NCI-H2029 treated with DMSO at 0.1 percent for 48 hours (cell line): ENCODE measurements around the gene HMCN1.
"Not testable (repeated sequence)": the region's sequence is repeated elsewhere in the genome, so short reads cannot be mapped to it uniquely, and the experiment has no call there.

Experiments
- DNase-seq: peaks from one replicate; lab custom pipeline; 2025; lab: John Stamatoyannopoulos, UW

Gene HMCN1

DNA sequence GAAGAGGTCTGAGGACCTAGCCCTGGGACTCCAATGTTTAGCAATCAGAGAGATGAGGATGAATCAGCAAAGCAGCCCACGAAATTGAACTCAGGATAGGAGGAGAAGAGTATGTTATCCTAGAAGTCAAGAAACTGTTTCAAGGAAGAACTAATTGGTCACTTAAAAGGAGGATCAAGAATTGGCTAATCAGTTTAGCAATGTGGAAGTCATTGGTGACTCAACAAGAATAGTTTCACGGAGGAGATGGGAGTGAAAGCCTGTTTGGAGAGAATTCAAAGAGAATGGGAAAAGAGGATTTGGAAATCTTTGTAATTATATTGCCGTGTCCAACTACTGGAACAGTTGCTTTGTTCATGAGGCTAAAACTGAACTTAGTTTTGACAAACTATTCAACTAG, 7.4 kb downstream of the HMCN1 start:
- no peak for DNase-seq

DNA sequence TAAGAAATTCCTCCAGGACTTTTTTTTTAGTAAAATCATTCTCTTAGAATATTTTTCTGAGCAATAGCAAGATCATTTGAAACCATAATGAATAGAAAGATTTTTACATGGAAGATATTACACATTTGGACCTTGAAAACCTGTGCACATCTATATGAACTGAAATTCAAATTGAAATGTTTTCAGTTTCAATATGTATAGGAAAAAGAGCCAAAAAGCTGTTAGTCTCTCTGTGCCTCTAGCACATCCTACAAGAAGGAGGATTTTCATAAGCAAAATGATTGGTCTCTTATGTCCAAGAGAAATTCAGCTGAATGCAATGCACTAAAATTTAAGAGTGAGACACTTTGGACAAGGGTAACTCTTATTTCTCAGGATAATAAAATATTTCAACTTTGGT, 8.2 kb downstream of the HMCN1 start:
- DNase-seq, result no peak

DNA sequence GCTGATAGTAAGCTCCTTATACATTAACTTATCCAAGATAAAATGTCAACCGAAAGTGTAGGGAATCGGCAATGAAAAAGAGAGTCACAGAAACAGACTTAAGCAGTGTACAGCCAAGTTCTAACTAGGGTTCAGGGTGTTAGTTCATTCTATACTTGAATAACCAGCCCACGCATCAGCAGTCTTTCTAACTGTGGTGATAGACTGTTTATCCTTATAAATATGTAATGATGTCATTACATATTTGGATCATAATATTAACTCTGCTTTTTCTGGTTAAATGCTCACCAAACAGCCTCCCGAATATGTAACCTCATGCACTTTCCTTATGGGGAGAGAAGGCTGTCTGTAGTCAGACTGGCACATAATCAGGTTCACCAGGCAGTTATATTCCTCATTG, 11.0 kb downstream of the HMCN1 start:
- DNase-seq, result no peak

DNA sequence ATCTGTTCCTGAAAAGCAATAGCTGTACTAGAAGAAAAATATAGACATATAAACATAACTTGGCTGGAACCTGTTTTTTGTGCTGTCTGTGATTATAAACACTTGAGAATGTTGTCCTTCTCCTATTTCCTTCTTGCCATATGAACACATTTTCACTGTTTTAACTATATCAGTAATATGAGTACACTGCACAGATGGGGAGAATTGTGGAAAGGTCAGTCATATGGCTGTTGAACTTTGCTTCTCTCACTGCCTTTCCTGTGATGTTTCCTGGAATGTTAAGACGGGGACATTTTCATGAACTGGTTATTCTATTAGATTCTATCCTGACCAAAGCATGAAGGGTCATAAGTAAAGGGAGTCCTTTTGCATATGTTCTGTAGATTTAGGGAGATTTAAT, 24.9 kb downstream of the HMCN1 start:
- no peak for DNase-seq

DNA sequence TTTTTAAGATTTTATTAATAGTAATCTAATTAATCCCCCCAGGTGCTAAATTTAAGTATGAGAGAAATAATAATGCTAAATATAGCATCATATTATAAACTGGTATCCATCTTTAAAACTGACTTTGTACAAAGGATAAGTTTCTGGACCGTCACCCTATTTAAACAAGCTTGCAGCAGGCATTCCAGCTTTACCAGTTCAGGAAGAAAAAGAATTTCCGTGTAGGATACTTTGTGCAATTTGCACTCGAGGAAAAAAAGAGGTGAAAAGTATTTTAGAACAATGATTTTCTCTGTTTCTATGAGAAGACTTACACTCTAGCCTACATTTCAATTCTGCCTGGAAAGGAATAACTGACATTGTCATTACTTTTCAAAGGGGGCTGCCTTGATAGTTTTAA, 27.6 kb downstream of the HMCN1 start:
- DNase-seq, result no peak

DNA sequence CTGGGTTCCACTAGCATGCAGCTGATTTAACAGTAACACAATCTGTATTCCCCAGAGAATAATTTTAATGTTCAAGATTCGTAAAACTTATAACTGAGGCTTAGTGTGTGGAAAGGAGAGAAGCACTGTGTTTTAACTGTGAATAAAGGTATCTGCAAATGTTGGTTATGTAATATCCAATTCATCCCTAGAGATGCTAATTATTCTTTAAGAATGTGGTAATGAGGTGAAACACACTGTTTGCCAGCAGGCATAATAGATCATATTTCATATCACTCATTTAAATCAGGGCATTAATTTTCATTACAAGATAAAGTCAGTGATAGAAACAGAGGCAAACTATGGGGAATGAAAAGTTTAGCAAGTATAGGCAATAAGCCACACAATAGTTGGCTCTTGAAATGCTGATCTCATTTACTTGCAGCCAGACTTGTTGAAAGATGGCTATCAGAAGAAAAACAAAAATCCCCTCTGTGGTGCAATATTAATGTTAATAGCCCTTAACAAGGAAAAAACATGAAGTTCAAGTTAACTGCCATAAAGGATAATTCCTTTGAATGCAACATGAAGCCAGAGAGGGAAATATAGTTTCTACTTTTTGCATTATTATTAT, 33.4 kb downstream of the HMCN1 start:
- DNase-seq, result no peak

DNA sequence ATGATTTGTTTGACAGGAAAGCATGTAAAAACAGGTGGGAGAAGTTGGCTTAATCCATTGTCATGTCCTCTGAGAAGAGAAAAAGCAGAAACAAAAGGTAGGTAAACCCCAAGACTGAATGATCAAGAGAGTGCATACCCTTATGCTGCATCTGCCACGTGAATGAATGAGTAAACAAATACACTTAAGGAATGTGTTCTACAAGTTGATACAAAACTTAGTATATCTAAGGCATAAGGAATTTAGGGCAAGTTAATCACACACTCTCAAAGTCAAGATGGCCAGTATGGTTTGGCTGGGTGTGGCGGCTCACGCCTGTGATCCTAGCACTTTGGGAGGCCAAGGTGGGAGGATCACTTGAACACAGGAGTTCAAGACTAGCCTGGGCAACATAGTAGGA, 34.2 kb downstream of the HMCN1 start:
- DNase-seq, result no peak

DNA sequence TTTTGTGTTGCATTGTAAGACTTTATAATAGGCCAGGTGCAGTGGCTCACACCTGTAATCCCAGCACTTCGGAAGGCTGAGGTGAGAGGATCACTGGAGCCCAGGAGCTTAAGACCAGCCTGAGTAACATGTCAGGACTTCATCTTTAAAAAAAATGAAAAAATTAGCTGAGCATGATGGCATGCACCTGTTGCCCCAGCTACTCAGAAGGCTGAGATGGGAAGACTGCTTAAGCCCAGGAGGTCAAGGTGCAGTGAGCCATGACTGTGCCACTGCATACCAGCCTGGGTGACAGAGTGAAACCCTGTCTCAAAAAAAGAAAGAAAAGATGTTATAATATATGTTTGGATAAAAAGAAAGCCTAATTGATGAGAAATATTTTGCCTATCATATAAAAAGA, 34.9 kb downstream of the HMCN1 start:
- no peak for DNase-seq

DNA sequence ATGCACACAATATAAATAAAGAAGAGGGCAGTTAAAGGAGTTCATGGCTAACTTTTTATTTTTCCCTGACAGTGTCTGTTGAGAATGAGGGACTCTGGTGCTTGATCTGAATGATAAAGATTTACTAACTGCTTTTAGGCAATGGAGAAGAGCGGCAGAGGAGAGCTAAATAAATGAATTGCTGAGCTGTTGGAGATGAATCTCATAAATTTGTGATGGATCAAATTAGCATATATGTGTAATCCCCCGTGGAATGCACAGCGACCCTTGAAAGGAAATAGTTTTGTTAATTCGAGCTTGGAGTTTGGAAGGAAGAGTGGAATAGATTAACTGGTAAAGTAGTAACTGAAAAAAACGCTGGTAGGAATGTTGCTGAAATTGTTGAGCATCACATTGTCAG, 40.2 kb downstream of the HMCN1 start:
- no peak for DNase-seq

DNA sequence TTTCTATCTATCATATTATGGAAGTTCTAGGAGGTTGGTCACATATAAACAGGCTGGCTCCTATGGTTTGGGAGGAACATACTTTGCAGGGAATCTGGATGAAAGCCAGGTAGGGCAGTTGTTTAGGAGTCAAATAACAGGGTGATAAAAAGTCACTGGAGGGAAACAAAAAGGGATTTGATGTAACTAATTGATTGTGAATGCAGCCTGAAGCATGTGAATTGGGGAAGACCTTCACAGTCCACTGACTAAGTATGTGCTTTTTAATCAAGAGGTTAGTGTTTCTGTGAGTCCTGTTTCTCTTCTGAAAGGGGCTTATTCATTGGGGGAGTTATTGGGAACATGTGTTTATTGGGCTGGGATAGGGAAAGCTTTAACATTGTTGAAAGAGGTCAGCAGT, 41.3 kb downstream of the HMCN1 start:
- no peak for DNase-seq

DNA sequence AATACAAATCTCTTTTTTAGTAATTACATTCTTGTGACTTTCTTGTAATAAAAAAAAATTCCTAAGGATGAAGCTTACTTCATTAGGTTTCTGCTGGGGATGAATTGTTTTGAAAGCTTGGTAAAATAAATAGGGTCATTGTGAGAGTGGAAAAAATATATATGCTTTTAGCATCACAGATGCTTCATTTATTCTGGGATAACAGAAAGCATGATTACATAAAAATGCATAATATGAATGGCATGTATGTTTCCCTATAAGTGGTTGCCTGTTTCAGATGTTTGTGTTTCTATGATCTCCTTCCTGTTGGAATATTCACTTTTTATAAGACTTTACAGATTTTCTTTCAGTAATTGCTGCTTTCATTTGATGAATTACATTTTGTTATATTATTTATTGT, 42.3 kb downstream of the HMCN1 start:
- no peak for DNase-seq

DNA sequence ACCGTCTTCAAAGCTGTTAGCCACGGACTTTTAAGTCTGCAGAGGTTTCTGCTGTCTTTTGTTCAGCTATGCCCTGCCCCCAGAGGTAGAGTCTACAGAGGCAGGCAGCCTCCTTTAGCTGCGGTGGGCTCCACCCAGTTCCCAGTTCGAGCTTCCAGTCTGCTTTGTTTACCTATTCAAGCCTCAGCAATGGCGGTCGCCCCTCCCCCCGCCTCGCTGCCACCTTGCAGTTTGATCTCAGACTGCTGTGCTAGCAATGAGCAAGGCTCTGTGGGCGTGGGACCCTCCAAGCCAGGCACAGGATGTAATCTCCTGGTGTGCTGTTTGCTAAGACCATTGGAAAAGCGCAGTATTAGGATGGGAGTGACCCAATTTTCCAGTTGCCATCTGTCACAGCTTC, 49.7 kb downstream of the HMCN1 start:
- DNase-seq, result not testable (repeated sequence)

DNA sequence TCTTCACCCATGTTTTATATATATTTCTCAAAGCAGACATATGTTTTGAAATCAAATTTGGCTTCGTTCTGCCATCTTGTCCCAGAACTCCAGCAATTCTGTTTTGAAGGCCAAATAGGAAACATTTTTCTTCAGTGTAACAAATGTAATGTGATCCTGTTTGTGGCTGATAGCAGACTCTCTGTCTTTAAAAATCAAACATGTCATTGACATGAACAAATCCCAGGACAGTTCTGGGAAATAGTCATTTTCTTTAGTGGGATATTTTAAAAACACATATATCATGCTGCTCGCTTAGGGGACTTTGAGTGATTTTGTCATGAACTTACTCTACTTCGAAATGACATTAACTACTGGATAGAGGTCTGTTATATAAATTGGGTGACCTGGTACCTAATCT, 51.4 kb downstream of the HMCN1 start:
- DNase-seq, result no peak

DNA sequence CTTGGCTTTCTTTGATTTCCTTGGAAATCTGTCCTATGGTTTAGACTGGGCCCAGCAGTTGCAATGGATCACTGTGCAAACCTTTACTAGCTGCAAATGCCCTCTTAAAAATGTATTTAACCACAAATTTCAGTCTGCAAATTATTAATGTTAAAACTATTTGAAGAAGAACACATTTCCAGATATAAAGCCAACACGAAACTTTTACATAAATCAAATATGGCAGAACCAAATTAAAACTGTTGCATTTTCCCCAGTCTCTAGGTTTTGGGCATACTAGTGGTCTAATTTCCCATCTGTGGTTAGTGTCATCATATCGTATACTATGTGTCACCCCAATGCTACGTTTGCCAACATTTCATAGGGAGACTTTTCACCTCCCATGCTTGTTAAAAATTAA, 52.3 kb downstream of the HMCN1 start:
- no peak for DNase-seq

DNA sequence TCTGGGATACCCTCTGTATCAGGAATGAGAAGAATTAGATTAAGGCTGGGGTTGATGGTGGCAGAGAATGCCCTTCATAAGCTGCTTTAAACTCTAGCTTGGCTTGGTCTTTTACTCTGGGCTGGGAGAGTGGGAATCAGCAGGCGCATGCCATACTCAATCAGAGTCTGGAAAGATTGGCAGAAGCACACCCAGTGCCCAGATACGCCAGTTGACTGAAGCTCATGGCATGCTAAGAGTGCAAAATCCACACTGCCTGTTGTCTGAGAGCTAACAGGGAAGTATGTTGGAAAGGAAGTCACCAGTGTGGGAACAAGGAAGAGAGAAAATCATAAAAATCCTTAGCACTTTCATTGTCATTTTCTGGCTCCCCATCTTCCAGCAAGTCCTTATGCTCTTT, 53.0 kb downstream of the HMCN1 start:
- no peak for DNase-seq

DNA sequence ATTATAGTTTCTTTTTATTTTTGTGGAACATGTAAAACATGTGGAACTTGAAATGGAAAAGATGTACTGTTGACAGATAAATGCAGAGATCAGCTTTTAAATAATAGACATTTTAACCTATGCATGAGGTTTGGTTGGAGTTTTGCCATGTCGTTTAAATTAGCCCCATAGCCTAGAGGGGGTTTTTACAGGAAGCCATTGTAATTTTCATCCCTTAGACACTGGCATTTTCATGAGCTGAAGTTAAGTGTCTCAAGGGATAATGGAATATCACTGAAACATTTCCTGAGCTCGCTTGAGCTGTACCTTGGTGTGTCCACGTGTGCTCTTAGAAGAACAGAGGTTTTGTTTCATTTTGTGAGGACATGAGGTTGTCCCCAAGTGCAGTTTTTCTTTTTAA, 54.2 kb downstream of the HMCN1 start:
- DNase-seq, result no peak

DNA sequence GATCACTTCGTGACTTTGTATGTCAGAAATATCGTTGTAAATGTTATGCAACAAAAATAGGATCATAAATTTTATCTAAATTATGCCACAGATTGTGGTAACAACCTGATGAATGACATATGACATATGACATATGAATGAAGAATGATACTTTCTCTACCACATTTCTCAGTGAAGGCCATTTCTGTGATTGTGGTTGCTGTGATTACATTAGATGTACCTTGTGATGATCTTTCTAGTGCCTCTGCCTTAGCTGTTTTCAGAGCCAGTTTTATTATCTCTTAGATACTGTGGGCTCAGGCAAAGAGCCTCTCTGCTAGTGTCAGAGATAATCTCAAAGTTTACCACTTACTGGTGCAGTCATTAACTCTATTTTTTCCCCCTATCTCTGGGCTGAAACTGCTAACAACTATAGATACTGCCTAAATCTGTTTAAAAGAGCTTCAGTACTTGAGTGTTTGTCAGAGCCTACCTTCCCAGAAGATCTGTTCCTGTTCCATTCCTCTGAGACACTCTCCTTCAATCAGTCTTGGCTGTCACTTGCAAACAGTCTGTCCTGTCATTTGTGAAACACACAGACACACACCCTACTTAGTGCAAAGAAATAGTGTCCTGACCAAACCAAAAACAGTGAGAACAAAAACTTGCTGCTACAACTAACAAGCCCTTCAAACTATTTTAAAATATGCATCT, 55.5 kb downstream of the HMCN1 start:
- DNase-seq, result no peak

DNA sequence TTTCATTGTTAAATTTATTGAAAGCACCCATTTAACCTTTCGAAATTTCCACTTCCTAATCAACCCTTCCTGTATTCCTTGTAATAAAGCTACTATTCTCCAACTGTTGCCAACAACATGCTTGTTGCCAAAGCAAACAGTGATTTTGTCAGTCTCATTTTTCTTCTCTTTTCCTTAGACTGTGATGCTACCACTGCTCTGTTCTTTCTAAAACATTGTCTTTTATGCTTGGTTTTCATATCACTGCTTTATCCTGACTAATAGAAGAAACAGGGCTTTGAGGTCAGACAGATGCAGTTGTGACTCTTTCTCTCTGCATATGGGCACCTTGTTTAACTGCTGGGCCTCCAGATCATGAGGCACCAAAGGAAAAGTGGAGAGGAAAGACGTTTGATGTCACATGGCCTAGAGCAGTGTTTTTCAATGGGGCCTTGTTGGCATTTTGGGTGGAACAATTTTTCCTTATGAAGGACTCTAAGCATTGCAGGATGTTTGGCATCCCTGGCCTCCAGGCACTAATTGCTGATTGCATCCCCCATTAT, 56.1 kb downstream of the HMCN1 start:
- no peak for DNase-seq

DNA sequence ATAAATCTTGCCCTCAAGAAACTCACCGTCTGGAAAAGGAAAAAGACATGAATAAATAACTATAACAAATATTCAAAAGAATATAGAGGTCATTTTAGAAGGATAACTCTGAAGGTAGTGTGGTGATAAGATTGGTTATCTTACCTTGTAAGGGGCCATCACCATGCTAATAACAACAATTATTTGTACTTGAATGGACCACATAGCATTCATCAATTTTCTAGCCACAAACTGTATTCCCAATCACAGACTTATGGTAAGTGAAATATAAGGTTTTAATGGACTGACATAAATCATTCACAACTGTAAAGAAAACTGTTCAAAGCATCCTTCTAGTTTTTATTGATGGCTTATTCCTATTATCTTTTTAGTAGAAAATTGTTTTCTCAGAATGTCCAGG, 57.8 kb downstream of the HMCN1 start:
- no peak for DNase-seq

DNA sequence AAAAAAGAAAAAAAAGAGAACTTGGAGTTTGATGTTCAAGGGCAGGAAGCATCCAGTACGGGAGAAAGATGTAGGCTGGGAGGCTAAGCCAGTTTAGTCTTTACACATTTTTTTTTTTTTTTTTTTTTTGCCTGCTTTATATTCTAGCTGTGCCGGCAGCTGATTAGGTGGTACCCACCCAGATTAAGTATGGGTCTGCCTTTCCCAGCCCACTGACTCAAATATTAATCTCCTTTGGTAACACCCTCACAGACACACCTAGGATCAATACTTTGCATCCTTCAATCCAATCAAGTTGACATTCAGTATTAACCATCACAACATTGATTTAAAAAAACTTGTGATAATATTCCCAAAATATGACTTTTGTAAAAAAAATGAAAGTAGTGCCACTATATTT, 60.3 kb downstream of the HMCN1 start:
- not testable (repeated sequence) for DNase-seq

DNA sequence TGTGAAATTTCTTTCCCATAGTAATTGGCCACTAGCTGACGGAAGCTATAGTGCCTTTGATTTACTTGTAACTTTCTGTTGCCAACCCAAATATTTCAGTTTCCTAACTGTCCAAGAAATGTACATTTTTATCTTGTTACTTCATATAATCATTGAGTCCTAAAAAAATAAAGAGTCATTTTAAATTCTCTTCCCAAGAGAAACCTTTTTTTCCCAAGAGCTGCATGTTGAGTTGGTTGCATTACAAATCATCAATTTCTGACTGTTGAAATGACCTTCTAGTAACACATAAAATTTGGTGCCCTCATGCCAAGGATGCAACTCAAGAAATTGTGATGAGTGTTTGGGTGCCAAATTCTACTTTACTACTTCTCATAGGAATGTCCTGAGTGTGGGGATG, 61.0 kb downstream of the HMCN1 start:
- DNase-seq, result no peak

DNA sequence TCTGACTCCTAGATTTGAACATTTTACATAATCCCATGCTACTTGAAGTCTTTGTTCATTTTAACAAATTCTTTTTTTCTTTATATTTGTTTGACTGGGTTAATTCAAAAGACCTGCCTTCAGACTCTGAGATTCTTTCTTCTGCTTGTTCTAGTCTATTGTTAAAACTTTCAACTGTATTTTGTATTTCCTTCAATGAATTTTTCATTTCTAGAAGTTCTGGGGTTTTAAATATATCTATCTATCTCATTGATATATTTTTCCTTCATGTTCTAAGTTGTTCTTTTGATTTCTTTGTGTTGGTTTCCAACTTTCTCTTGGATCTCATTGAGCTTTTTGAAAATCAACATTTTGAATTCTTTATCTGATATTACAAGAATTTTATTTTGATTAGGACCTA, 64.3 kb downstream of the HMCN1 start:
- no peak for DNase-seq

DNA sequence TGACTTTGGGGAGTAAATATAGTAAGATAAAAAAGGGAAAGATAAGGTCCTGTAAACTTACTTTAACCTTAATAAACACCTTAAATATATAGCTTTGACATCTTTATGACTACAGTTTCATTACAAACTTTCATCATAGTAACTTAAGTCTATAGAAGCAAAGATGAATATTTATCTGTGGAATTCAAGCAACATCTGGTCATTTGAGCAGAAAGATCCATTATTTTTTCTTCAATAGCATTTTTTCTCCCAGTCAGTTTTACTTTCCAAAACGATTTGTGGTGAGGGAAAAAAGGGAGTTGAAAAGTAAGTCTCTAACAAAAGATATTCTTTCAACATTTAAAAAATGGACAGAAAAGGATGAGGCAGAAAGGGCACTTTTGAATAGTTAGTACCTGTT, 69.0 kb downstream of the HMCN1 start:
- DNase-seq, result no peak

DNA sequence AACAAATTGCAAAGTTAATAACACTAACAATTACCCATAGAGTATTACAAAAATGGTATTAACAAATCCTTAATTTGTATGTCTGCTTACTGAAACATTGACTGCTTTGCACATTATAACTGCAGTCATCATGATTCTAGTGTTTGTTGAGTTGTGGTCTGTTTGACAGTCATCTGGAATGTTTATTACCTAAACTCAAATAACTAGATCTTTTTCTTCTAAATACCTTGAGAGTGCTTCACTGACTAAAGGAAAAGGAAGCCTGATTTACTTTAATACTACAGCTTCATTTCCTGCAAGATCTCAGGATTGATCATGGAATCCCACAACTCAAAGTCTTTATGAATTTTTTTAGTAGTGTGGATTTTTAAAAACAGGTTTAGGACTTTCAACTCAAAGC, 70.0 kb downstream of the HMCN1 start:
- no peak for DNase-seq
